HepG2 (cell line): ENCODE results near the gene ZNF440. TPM values are rescaled to one million over a fixed set of nuclear protein-coding genes. Genes with fewer than 3 reads are reported as not detected.

Source experiments
- ARID2 ChIP-seq: sonication (generic); formaldehyde crosslinking; IDR thresholded peaks from 2 replicates; pipeline ENCODE4 v1.8.1; 2022; ENCODE audit warnings: mild to moderate bottlenecking, missing genetic modification reagents, borderline replicate concordance
- FOXC1 ChIP-seq: sonication (generic); formaldehyde crosslinking; IDR thresholded peaks from 2 replicates; pipeline ENCODE4 v1.8.0; 2022; ENCODE audit warnings: mild to moderate bottlenecking, missing genetic modification reagents, borderline replicate concordance
- IRX3 ChIP-seq: sonication (generic); formaldehyde crosslinking; IDR thresholded peaks from 2 replicates; pipeline ENCODE4 v1.8.1; 2023; ENCODE audit warnings: mild to moderate bottlenecking, low read depth, missing genetic modification reagents, borderline replicate concordance
- MED1 ChIP-seq: sonication (generic); formaldehyde crosslinking; IDR thresholded peaks from 2 replicates; pipeline ENCODE4 v1.4.0; 2020; ENCODE audit warnings: missing genetic modification reagents
- ZBTB3 ChIP-seq: sonication (generic); formaldehyde crosslinking; IDR thresholded peaks from 2 replicates; pipeline ENCODE4 v1.4.0; 2020; ENCODE audit warnings: low read depth, mild to moderate bottlenecking, moderate library complexity, missing genetic modification reagents, borderline replicate concordance
- polyA plus RNA-seq, 8 experiments: library from polyadenylated mRNA; depleted of rRNA in 3 of 8; stranded (reverse) in 7 of 8; unstranded in 1 of 8; fragments of >200 nt; fragmentation: Illumina TruSeq in 4 of 8; extraction: Trizol in 4 of 8; gene quantifications; 2 replicates each; pipeline versions ENCODE4 v1.2.1 to v1.2.3, GENCODE V29; 2011 to 2016; ENCODE audit warnings: low read depth in 4 of 8, missing spikeins in 1 of 8, mixed read lengths in 1 of 8; ENCODE audit not compliant: insufficient read depth in 1 of 8
- total RNA-seq, 5 experiments: library from RNA; depleted of rRNA; stranded (reverse); fragments of >200 nt; fragmentation: Illumina TruSeq; extraction: Trizol; gene quantifications; 2 replicates each; pipeline ENCODE4 v1.2.3, GENCODE V29; 2016; ENCODE audit warnings: low read depth in 1 of 5
- TF ChIP-seq, protein P1 (sequence below): sonication (generic); formaldehyde crosslinking; IDR thresholded peaks from 2 replicates; pipeline ENCODE4 v1.4.0; 2020; ENCODE audit warnings: low read depth, mild to moderate bottlenecking, missing genetic modification reagents
- TF ChIP-seq, protein P2 (sequence below): sonication (generic); formaldehyde crosslinking; IDR thresholded peaks from 2 replicates; pipeline ENCODE4 v1.4.0; 2020; ENCODE audit warnings: mild to moderate bottlenecking, missing genetic modification reagents
- TF ChIP-seq, protein P3 (sequence below): sonication (generic); formaldehyde crosslinking; IDR thresholded peaks from 2 replicates; pipeline ENCODE4 v1.9.0; 2021; ENCODE audit warnings: mild to moderate bottlenecking, missing genetic modification reagents
- TF ChIP-seq, protein P4 (sequence below): sonication (generic); formaldehyde crosslinking; IDR thresholded peaks from 2 replicates; pipeline ENCODE4 v1.8.0; 2022; ENCODE audit warnings: mild to moderate bottlenecking, missing genetic modification reagents, moderate library complexity
- TF ChIP-seq, protein P5 (sequence below): sonication (generic); formaldehyde crosslinking; IDR thresholded peaks from 2 replicates; pipeline ENCODE4 v1.8.1; 2023; ENCODE audit warnings: missing genetic modification reagents, inconsistent platforms, borderline replicate concordance
- TF ChIP-seq, protein P6 (sequence below): sonication (generic); formaldehyde crosslinking; IDR thresholded peaks from 2 replicates; pipeline ENCODE4 v1.4.0; 2020; ENCODE audit warnings: missing genetic modification reagents, low read depth, mild to moderate bottlenecking, borderline replicate concordance

ZNF440 gene
- total and polyA plus RNA-seq, 2 of the 13 experiments (the other 11 are each of a cell fraction or from before 2014, with no cell fraction given), result 2.7 to 12.4 TPM

DNA sequence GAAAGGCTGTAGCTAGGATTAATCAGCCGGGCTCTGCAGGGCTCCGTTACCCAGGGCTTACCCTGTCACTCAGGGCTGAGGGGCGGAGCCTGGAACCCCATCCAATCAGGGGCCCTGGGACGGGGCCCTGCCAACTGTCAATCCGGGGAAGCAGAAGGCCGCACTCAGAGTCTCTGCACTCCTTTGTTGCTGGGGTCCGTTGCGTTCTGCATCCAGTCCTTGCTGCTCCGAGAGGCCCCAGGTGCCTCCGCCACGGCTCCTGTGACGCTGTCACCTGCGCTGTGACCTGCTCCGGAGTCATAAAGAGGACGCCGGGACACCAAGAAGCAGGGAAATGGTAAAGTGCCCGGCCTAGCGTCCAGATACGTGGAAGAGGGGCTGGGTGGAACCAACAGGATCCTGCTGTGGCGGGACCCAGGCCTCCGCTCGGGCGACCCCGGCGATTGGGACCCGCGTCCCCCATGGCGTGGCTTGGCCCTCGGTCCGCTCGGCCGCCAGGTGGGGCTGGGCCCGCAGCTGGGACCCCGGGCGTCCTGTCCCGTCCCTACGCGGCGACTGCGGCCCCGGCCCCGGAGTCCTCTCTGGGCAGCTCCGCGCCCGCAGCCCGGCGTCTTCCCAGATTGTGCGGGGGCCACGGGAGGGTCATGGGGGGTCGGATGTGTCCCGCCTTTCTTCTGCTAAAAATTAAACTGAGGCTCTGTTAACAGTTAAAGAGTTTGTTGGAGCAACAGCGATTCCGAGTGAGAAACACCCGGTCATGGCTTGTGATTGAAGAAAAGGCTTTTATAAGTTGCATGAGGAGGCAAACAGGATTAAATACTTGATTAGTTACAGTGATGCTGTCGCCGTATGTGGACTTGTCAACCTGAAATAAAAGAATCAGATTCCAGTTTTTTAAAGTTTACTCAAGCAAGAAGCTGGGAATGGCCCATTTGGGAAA lies 15.4 kb upstream of the ZNF440 start, which contains the start of gene ZNF491 (continued):
- TF ChIP-seq, protein P1, sequence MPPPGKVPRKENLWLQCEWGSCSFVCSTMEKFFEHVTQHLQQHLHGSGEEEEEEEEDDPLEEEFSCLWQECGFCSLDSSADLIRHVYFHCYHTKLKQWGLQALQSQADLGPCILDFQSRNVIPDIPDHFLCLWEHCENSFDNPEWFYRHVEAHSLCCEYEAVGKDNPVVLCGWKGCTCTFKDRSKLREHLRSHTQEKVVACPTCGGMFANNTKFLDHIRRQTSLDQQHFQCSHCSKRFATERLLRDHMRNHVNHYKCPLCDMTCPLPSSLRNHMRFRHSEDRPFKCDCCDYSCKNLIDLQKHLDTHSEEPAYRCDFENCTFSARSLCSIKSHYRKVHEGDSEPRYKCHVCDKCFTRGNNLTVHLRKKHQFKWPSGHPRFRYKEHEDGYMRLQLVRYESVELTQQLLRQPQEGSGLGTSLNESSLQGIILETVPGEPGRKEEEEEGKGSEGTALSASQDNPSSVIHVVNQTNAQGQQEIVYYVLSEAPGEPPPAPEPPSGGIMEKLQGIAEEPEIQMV (CRISPR knock-in tag), result peak; percentile 35; the same call in 1 of the 2 replicates
- TF ChIP-seq IRX3 (CRISPR knock-in tag), result no peak
- TF ChIP-seq, protein P2, sequence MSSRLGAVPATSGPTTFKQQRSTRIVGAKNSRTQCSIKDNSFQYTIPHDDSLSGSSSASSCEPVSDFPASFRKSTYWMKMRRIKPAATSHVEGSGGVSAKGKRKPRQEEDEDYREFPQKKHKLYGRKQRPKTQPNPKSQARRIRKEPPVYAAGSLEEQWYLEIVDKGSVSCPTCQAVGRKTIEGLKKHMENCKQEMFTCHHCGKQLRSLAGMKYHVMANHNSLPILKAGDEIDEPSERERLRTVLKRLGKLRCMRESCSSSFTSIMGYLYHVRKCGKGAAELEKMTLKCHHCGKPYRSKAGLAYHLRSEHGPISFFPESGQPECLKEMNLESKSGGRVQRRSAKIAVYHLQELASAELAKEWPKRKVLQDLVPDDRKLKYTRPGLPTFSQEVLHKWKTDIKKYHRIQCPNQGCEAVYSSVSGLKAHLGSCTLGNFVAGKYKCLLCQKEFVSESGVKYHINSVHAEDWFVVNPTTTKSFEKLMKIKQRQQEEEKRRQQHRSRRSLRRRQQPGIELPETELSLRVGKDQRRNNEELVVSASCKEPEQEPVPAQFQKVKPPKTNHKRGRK (CRISPR knock-in tag), result no peak
- TF ChIP-seq FOXC1, result peak; percentile 55
- TF ChIP-seq MED1 (CRISPR knock-in tag), result no peak; the same call in 1 of the 2 replicates
- TF ChIP-seq, protein P3, sequence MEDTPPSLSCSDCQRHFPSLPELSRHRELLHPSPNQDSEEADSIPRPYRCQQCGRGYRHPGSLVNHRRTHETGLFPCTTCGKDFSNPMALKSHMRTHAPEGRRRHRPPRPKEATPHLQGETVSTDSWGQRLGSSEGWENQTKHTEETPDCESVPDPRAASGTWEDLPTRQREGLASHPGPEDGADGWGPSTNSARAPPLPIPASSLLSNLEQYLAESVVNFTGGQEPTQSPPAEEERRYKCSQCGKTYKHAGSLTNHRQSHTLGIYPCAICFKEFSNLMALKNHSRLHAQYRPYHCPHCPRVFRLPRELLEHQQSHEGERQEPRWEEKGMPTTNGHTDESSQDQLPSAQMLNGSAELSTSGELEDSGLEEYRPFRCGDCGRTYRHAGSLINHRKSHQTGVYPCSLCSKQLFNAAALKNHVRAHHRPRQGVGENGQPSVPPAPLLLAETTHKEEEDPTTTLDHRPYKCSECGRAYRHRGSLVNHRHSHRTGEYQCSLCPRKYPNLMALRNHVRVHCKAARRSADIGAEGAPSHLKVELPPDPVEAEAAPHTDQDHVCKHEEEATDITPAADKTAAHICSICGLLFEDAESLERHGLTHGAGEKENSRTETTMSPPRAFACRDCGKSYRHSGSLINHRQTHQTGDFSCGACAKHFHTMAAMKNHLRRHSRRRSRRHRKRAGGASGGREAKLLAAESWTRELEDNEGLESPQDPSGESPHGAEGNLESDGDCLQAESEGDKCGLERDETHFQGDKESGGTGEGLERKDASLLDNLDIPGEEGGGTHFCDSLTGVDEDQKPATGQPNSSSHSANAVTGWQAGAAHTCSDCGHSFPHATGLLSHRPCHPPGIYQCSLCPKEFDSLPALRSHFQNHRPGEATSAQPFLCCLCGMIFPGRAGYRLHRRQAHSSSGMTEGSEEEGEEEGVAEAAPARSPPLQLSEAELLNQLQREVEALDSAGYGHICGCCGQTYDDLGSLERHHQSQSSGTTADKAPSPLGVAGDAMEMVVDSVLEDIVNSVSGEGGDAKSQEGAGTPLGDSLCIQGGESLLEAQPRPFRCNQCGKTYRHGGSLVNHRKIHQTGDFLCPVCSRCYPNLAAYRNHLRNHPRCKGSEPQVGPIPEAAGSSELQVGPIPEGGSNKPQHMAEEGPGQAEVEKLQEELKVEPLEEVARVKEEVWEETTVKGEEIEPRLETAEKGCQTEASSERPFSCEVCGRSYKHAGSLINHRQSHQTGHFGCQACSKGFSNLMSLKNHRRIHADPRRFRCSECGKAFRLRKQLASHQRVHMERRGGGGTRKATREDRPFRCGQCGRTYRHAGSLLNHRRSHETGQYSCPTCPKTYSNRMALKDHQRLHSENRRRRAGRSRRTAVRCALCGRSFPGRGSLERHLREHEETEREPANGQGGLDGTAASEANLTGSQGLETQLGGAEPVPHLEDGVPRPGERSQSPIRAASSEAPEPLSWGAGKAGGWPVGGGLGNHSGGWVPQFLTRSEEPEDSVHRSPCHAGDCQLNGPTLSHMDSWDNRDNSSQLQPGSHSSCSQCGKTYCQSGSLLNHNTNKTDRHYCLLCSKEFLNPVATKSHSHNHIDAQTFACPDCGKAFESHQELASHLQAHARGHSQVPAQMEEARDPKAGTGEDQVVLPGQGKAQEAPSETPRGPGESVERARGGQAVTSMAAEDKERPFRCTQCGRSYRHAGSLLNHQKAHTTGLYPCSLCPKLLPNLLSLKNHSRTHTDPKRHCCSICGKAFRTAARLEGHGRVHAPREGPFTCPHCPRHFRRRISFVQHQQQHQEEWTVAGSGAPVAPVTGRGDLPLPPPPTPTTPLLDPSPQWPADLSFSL (CRISPR knock-in tag), result no peak
- TF ChIP-seq ZBTB3 (CRISPR knock-in tag), result no peak
- TF ChIP-seq, protein P4, sequence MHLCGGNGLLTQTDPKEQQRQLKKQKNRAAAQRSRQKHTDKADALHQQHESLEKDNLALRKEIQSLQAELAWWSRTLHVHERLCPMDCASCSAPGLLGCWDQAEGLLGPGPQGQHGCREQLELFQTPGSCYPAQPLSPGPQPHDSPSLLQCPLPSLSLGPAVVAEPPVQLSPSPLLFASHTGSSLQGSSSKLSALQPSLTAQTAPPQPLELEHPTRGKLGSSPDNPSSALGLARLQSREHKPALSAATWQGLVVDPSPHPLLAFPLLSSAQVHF (CRISPR knock-in tag), result no peak
- peak; percentile 60; the same call in 1 of the 2 replicates for TF ChIP-seq ARID2 (CRISPR knock-in tag)
- TF ChIP-seq, protein P5, sequence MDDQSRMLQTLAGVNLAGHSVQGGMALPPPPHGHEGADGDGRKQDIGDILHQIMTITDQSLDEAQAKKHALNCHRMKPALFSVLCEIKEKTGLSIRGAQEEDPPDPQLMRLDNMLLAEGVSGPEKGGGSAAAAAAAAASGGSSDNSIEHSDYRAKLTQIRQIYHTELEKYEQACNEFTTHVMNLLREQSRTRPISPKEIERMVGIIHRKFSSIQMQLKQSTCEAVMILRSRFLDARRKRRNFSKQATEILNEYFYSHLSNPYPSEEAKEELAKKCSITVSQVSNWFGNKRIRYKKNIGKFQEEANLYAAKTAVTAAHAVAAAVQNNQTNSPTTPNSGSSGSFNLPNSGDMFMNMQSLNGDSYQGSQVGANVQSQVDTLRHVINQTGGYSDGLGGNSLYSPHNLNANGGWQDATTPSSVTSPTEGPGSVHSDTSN (CRISPR knock-in tag), result no peak
- TF ChIP-seq, protein P6, sequence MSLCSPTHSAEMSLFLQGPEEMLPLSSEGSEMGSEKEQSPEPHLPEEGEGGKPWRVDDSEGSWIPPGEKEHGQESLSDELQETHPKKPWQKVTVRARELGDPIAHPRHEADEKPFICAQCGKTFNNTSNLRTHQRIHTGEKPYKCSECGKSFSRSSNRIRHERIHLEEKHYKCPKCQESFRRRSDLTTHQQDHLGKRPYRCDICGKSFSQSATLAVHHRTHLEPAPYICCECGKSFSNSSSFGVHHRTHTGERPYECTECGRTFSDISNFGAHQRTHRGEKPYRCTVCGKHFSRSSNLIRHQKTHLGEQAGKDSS (CRISPR knock-in tag), result peak; percentile 29; the same call in 1 of the 2 replicates
